Lower leg skin (tissue), 3 donors: ENCODE data around the gene HEBP1.

Experiments used
- POLR2A ChIP-seq, 2 donors: fragments of 450-650 bp; IDR thresholded peaks; one replicate each; pipeline ENCODE4 v1.6.1; 2016 to 2017; ENCODE audit warnings: antibody characterized with exemption in 2 of 2, mild to moderate bottlenecking in 1 of 2, moderate library complexity in 1 of 2
- TF ChIP-seq, protein P1 (sequence below), 3 donors: fragments of 450-650 bp; IDR thresholded peaks; one replicate each; pipeline ENCODE4 v1.5.1; 2016; ENCODE audit warnings: antibody characterized with exemption in 3 of 3, mild to moderate bottlenecking in 3 of 3, moderate library complexity in 2 of 3

DNA sequence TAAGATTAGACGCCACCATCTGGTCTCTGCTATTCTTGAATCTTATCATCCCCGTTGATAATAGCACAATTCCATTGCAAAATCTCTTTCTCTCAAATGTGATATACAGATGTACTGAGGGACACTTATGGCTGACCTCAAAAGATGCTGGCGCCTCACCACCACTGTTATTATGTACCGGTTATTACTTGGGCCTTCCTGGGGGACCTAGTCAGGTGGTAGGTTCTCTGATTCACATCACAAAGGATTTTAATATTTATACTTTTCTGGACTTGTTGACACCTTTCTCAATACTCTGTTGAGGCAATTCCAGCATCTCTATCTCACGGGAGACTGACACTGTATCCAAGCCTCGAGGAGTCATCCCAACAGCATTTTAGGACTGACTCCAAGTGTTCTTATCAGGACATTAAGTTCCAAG is 22.8 kb upstream of the HEBP1 start:
- TF ChIP-seq, protein P1, sequence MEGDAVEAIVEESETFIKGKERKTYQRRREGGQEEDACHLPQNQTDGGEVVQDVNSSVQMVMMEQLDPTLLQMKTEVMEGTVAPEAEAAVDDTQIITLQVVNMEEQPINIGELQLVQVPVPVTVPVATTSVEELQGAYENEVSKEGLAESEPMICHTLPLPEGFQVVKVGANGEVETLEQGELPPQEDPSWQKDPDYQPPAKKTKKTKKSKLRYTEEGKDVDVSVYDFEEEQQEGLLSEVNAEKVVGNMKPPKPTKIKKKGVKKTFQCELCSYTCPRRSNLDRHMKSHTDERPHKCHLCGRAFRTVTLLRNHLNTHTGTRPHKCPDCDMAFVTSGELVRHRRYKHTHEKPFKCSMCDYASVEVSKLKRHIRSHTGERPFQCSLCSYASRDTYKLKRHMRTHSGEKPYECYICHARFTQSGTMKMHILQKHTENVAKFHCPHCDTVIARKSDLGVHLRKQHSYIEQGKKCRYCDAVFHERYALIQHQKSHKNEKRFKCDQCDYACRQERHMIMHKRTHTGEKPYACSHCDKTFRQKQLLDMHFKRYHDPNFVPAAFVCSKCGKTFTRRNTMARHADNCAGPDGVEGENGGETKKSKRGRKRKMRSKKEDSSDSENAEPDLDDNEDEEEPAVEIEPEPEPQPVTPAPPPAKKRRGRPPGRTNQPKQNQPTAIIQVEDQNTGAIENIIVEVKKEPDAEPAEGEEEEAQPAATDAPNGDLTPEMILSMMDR (IDR thresholded peaks at IDR 0.05), result no peak
- TF ChIP-seq POLR2A (IDR thresholded peaks at IDR 0.05), result no peak
